NCI-H82 (cell line): Measurements from ENCODE around the gene ACTR1B.
"Not testable (repeated sequence)": the region's sequence is repeated elsewhere in the genome, so short reads cannot be mapped to it uniquely, and the experiment has no call there.

Experiments
- DNase-seq: peaks from one replicate; lab custom pipeline; 2025; lab: John Stamatoyannopoulos, UW

The ACTR1B gene

GRCh38 chr2:97688062-97688827 lies 24.4 kb upstream of the ACTR1B start:
- DNase-seq, result no peak

- DNase-seq, result not testable (repeated sequence)
Observed at GRCh38 chr2:97687235-97687634, 23.4 kb upstream of the ACTR1B start.

GRCh38 chr2:97678298-97678697 lies 14.5 kb upstream of the ACTR1B start:
- DNase-seq, result no peak

- DNase-seq, result no peak
Observed at GRCh38 chr2:97677480-97677879, 13.6 kb upstream of the ACTR1B start.

GRCh38 chr2:97676620-97677019 lies 12.8 kb upstream of the ACTR1B start:
- no peak for DNase-seq

GRCh38 chr2:97675430-97676113 lies 11.7 kb upstream of the ACTR1B start:
- DNase-seq, result no peak

GRCh38 chr2:97673915-97674283 lies 10.1 kb upstream of the ACTR1B start:
- DNase-seq, result no peak

- no peak for DNase-seq
Observed at GRCh38 chr2:97673182-97673914, 9.5 kb upstream of the ACTR1B start.

GRCh38 chr2:97672606-97673140 lies 8.8 kb upstream of the ACTR1B start:
- DNase-seq, result not testable (repeated sequence)

- DNase-seq, result no peak
Observed at GRCh38 chr2:97671526-97671925, 7.7 kb upstream of the ACTR1B start.

GRCh38 chr2:97670471-97670870 lies 6.6 kb upstream of the ACTR1B start:
- no peak for DNase-seq

- no peak for DNase-seq
Observed at GRCh38 chr2:97669448-97669847, 5.6 kb upstream of the ACTR1B start, which contains the start of gene C2orf92. C2orf92 (plus strand) TSS chr2:97669713; CDS start chr2:97669789, 76 bp downstream.

GRCh38 chr2:97664636-97664970 lies 759 bp upstream of the ACTR1B start:
- DNase-seq, result peak; percentile 52

GRCh38 chr2:97663626-97663961 lies 250 bp downstream of the ACTR1B start:
- DNase-seq, result no peak

GRCh38 chr2:97662895-97663625 lies 784 bp downstream of the ACTR1B start:
- peak; percentile 53 for DNase-seq

- DNase-seq, result no peak
Observed at GRCh38 chr2:97662386-97662894, 1.4 kb downstream of the ACTR1B start.

- no peak for DNase-seq
Observed at GRCh38 chr2:97661927-97662326, 1.9 kb downstream of the ACTR1B start.

- DNase-seq, result no peak
Observed at GRCh38 chr2:97660775-97661389, 3.0 kb downstream of the ACTR1B start.

- no peak for DNase-seq
Observed at GRCh38 chr2:97660044-97660774, 3.6 kb downstream of the ACTR1B start.

GRCh38 chr2:97659256-97660043 lies 4.4 kb downstream of the ACTR1B start:
- no peak for DNase-seq
